GM04504 (cell line): Measurements from ENCODE around the gene CDH4.

Source experiments
- DNase-seq: peaks from one replicate; pipeline ENCODE4 v3.0.0-alpha.2; 2012; ENCODE audit warnings: low read depth

Gene CDH4

DNA sequence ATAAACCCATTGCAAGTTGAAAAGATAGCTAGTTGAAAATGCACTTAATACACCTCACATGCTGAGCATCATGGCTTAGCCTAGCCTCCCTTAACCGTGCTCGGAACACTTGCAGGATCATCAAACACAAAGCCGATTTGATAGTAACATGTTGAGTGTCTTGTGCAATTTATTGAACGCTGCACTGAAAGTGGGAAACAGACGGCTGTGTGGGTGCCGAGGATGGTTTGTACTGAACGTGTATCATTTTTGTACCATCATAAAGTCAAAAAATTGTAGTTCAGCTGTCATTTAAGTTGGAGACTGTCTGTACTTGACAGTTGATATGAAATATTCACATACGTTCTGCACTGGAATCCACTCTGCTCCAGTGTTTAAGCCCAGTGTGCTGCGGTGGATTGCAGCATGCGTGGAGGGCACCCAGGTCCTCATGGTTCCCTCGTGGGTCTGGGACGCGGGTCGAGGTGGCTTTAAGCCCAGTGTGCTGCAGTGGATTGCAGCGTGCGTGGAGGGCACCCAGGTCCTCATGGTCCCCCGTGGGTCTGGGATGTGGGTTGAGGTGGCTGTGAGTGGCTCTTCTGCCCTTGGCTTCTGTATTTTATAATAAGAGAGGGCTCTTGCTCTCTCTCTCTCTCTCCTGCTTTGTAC is 77.0 kb downstream of the CDH4 start:
- no peak for DNase-seq

DNA sequence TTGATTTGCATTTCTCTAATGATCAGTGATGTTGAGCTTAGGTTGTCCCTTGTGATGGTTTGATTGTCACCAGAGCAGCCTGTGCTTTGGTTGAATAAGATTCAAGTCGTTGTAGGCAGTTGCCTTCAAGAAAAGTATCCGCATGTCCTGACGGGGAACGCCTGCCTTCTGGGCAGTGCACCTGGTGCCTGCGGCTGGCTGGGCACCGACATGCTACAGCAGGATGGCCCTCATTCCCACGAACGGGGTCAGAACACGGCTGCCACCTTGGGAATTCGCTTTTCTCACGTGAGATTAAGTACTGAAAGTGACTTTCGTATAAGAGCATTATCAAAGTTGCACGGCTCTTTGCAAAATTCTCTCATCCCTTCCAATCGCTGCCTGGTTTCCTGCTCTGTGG is 78.4 kb downstream of the CDH4 start:
- no peak for DNase-seq

DNA sequence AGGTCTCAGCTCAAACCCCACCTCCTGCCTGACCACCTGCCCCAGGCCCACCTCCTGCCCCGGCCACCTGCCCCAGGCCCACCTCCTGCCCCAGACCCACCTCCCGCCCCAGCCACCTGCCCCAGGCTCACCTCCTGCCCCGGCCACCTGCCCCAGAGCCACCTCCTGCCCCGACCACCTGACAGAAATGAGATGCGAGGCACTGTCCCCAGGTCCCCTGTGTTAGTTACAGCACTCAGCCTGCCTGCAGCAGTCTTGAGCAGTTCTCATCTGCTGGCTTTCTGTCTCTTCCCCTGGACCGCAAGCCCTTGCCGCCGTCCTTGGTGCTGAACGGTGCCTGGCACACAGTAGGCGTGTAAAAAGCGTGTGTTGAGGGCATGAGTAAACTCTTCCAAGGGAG is 79.5 kb downstream of the CDH4 start:
- DNase-seq: no peak

DNA sequence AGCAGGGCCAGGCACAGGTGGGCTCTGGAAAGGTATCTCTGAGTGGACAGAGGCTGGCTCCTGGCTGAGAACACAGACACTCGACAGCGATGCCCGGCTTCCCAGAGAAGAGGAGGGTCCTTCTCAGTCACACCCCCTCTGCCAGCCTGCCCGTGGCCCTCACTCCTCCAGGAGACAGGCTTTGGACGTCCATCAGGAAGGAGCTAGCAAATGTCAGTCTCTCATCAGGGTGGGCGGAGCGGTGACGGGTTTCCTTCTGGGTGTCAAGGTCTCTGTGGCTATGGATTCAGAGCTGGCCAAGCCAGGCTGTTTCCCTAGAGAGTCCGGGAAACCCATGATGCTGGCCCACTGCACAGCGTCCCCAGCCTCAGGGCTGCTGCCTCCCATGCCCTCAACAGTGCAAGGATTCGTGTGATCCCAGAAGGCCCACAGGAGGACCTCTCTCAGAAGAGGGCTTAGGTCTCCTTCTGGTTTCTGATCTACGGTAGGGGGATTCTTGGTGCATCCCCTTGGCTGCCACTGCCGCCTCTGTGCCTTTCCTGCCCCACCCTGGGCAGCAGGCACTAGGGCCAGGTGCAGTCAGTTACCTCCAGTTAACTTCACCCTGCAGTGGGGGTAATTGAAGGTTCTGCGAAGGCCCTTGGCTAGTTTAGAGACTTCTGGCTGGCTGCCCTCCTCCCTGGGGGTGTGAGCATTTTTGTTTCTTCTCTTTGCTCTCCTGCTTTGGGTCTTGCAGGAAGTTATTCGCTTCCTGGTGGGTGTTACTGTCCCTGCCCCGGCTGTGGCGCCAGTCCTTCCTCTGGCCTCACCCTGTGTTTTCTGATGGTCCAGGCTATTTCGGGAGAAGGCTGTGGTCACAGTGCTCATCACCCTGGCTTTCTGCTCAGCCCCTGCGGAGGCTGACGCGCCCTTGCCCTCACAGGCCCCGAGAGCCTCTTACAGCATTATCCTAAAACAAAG is 80.2 kb downstream of the CDH4 start:
- DNase-seq: no peak

DNA sequence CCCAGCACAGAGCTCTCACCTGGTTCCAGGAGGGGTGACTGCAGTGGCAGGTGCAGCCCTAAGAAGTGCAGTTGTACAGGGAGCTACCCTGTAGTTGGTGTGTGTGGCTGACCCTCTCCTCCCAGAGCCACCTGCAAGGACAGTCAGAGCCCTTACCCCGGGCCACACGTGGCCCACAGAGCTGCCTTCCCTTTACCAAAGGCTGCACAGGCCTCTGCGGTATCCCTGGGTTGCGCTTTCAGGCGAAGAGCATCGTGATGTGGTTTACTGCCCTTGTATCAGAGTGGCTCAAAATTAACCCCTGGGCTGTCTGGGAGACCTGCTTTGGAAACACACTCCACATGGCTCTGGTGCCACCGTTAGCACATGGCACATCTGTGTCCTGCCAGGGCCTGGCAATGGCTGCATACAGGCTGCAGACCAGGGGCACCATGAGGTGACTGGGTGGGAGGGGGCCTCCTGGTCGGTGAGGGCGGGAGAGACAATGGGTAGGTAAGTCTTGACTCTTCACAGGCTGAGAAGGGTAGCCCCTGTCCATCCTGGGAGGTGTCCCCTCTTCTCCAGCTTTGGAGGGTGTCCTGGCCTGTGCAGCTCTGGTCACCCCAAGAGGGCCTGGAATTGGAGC is 81.5 kb downstream of the CDH4 start:
- DNase-seq: no peak

DNA sequence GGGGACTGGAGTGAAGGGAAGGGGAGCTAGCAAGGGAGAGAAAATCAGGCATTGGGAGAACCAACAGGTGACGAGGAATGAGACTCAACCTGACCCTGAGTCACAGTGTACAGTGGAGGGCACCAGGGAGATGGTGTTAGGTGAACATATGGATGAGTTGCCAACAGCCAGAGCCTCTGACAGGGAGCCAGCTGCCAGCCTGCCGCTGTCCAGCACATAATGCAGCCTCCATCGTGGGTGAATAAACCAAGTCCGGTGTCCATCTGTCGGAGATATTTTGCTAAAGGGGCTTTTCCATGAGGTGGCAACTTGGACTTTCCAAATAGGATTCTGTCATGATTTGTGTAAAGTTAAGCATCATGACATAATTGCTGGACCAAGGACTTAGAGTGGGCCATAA is 88.1 kb downstream of the CDH4 start:
- DNase-seq: no peak

DNA sequence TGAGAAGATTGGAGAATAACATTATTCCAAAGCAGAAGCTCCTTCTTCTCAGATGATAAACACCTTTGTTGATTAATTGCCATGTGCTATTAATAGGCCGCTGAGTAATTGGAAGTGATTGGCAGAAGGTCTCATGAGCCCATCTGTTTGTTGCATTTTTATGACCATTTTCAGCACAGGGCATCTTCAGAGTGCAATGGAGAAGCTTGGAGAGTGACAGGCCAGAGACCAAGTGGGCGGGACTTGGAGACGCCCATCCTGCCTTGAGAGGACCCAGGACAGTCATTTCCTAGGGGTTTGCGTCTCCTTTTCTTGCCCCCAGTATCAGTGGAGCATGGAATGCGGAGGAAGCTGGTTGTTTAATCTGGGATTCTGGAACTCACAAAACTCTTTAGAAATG is 89.5 kb downstream of the CDH4 start:
- DNase-seq: no peak

DNA sequence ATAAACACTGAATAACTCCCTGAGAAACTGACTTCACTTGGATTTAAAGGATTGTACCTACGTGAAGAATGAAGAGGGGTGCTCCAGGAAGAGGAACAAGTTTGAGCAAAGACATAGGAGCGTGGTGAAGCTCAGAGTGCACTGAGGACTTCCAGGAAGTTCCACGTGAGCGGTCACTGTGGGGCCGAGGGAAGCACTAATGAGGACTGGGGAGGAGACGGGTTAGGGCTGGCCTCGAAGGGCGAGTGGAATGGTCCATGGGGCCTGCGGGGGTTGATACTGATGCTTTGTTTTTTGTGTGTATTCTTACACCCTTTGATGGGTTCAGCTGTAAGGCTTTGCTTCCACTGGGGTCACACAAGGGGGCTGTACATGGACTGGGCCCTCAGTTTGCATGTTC is 91.9 kb downstream of the CDH4 start:
- DNase-seq: no peak

DNA sequence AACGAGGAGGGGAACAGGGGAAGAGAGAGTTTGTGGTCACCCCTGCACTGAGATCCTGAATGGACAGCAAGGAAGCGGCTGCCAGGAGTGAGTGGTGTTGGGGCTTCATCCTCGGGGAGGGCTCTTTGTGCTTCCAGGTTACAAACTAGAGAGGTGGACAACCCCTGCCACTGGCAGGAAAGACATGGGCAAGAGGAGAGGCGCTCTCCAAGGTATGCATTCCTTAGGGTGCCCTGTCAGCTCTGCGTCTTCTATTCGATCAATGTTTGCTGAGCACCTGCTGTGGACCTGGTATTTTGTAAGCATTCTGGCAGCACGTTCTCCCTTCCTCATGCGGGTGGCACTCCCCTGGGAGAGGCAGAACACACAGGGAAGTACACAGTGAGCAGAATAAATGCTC is 93.6 kb downstream of the CDH4 start:
- DNase-seq: no peak

DNA sequence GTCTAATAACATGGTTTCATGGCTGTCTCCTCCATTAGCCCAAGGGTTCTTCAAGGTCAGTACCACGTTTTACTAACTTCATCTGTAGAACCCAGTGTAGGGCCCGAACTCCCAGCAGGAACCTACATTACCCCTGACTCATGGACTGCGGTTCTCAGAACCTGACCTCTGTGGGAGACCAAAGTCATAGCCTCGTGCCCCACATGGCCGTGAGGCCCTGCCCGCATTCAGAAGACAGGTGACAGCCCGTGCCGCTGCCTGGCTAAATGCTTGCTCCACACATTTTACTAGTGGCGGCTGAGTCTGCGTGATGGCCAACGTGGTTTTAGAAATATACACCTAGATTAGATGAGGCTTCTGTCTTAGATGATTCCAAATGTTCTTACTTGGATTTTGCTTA is 94.9 kb downstream of the CDH4 start:
- DNase-seq: no peak

DNA sequence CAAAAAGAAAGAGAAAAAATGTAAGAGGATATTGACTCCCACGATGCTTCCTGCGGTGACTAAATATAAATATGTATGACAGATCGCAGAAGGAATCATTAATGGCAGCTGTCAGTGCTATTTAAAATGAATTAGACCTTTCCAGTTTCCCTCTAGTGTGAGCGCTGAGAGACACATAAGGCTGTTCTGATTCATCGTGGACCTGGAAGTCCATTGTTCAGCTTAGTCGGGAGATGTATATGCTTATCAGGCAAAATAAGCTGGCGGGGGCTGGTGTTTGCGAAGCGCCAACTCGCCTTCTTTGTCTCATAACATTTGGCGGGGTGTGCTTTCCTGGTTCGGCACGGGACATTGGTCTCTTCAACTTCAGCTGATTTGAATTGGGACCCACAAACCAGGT is 95.4 kb downstream of the CDH4 start:
- DNase-seq: no peak

DNA sequence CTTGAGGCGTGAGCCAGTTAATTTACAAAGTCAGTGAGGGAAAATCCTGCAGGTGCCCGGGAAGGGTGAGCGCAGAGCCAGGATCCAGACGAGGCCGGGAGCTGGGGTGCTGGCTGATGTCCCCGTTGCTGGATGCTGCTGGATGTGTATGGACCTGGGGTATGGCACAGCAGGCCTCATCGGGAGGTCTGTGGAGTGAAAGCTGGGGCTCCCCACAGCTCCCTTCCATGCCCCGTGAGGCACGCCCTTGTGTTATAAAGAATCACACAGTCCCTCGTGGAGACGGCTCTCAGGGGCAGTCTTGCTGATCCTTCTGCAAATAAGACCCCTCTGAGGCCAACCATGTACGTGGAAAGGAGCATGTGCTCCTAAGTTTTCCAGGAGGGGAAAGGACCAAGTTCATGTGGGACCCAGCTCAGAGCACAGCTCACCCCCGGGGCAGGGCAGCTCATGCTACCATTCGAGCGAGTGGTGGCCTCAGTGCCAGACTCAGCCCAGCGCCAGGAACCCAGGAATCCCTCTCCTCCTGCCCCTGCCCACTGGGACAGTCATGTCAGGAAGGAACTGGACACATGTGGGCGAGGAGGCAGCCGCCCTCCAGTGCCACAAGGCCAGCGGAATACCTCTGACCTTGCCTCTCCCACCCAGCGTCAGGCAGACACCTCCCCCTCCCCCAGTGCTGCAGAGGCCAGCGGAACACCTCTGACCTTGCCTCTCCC is 97.5 kb downstream of the CDH4 start:
- no peak for DNase-seq

DNA sequence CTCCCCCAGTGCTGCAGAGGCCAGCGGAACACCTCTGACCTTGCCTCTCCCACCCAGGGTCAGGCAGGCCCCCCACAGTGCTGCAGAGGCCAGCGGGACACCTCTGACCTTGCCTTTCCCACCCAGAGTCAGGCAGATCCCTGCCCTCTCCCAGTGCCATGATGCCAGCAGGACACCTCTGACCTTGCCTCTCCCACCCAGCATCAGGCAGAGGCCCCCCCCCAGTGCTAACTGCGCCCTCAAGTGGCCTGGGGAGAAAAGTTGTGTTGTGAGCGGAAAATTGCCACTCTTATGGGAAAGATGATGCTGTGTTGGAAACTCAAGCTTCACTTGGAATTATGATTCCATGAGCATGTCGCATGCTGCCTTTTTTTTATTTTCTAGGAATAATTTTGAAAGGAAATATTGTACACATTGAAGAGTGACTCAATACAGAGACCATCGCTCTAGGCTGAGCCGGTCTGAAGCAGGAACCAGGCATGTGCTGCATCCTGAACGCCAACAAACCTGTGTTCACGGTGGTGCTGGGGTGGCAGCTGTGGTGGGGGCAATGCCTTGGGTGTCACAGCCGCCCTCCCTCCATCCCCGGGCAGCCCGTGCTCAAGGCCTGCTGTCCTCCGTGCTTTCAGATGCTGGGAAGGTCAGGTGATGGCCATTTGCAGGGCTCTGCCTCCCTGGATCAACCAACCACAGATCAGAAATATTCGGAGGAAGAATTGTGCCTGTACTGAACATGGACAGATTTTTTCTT is 98.6 kb downstream of the CDH4 start:
- DNase-seq: no peak

DNA sequence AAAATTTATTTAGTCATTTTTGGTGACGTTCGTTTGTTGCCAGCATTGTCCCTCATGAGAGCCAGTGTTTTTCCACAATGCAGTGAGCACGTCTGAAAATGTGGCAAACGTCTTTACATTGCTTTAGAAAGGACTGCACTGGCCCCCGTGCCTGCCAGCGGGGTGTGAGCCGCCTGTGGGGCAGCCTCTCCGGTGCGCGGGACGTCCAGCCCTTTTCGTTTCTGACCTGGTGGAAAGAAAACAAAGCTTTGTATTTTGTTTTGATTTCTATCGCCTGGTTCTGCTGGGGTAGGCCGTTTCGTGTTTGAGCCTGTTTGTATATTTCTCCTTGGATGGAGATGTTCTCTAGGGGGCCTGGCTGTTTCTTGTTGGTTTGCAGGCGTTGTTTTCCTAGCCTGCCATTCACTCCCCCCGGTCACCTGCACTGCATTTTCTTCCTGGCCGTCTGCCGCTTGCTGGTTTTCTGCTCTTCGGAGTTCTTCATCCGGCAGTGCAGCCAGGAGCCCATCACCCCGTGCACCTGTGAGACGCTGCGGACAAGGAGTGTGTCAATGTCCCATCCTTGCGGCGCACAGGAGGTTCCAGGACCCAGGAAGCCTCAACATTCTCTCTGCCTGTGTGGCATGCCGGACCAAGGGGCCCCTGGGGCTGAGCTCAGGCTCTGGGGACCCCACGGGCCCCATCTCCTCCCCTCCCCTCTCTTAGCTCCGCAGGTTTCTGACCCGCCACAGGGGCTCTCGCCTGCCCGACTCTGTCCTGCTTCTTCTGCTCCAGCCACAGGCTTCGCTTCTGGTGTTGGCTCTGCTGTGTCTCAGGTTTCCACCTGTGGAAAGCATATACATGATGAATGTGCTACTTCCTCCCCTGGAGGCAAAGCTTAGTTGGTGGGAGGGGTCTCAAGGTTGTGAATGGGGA is 100.5 kb downstream of the CDH4 start:
- no peak for DNase-seq

DNA sequence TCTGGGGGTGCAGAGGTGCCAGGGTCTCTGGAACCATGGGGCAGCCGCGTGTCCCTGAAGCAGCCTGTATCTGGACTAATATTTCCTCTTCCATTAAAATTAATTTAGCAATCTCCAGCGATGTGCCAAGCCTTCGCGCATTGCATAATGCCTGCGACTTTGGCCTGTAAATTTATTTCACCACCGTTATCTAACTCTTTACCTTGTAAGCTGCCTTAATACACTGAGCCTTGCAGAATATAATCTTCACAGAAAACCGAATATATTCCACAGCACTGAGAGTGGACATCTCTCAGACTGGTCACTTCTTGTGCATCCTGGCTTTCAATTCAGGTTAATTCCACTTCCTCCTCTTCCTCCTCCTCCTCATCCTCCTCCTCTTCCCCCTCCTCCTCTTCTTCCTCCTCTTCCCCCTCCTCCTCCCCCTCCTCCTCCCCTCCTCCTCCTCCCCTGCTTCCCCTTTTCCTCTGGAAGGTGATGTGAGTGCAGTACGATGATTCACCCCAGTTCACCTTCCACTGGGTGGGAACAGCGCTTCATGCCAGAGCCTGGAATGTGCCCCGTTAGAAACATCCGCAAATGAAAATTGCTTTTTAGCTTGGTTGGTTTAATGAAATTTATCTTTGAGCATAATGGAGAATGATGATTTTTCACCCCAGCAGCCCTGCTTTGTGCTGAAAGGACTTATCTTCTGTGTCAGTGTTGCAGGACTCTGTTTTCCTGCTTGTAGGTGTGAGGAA is 101.4 kb downstream of the CDH4 start:
- DNase-seq: no peak

DNA sequence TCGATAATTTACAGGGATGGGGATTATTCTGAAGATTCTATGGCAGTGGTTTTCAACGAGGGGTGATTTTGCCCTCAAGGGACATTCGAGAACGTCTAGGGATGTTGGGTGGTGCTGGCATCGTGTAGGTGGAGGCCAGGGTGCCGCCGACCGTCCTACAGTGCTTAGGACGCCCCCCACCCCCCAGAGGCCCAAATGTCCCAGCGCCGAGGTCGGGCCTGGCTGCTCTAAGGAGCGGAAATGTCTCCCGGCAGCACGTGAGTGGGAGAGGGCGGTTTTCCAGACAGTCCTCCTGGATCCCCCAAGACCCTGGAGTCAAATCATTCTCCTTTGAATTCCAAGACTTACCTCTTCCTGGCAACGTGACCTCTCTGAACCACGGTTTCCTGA is 101.9 kb downstream of the CDH4 start:
- DNase-seq: no peak

DNA sequence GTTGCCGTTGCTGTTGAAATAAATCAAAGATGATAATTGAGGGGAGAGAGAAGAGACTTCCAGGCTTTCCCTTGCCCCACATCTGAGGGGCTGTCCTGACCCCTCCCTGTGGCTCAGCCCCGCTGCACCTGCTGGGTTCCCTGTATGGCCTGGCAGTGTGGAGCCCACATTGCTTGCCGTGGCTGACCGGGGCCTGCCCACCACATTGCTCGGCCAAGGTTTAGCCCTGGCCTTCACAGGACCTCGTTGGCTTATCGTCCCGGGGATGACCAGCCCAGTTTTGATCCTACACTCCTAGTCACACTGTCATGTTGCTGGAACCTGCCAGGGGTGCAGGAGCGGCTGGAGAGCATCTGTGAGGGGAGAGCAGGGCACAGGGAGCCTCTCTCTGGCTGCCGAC is 102.4 kb downstream of the CDH4 start:
- no peak for DNase-seq

DNA sequence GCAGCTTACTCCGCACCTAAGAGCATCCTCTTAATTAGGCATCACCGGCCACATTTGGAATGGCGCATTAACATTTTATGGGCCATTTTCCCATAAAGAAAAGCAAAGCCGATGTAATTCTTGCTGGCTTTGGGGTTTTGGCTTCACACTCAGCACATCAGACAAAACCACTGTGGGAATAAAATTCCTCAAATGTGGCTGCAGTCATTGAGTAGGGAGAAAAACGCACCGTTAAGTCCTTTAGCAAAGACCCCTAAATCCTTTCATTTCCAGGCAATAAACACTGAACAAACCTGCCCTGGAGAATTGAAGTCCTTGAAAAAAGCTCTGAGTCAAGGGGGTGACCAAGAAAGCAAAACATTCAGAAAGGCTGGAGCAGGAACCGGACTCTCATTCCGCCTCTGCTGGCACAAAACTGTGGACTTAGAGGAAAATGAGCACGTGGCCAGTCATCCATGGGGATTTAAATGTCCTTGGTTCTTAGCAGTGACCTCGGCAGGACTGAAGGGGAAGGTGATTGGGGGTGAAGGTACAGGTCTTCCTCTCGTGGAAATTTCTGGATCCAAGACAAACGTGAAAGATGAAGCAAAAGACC is 102.9 kb downstream of the CDH4 start:
- no peak for DNase-seq

DNA sequence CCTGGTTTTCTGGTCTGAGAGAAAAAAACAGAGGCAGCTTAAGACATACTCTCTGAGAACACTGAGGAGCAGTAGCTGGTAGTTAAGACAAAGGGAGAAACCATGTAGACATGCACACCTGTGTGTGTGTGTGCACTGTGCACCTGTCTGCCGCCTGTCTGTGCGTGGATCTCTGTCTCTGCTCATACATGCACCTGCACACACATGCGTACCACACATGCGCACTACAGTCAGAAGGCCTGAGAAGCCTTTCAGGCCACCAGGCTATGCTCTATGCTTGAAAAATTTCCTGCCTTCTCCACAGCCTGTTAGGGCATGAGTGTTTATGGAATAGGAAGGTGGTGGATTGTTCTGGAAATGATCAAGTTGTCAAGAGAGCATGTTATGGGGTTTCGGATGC is 103.5 kb downstream of the CDH4 start:
- DNase-seq: no peak

DNA sequence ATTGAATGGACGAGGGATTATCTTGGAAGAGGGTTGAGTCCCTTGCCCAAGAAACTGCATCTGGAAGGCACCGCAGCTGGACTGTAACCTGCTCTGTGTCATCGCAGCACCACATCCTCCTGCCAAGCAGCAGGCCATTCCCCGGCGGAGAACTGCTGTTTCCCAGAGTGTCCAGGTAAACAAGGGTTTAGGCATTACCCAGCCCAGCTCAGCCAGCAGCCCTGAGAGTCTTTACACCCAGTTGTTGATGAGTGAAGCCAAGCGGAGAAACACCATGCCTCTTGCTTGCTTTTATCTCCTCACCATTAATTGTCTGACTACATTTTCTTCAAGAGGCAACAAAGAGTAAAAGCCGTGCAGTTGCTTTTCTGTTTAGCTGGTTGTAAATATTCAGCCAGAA is 104.1 kb downstream of the CDH4 start:
- DNase-seq: no peak
